Progenitor cell of endocrine pancreas (in vitro differentiated cells): ENCODE results near the gene SLC35A4. TPM values are rescaled to one million over a fixed set of nuclear protein-coding genes. Genes with fewer than 3 reads are reported as not detected.

Source experiments
- DNase-seq: peaks from one replicate; pipeline ENCODE4 v3.0.0; 2021; ENCODE audit warnings: low spot score; ENCODE audit not compliant: unreplicated experiment
- H3K27ac Mint-ChIP-seq: 2 replicates; pipeline ENCODE4 v1.8.0; 2021; ENCODE audit warnings: mild to moderate bottlenecking, moderate library complexity, mixed read lengths
- H3K27me3 Mint-ChIP-seq: 2 replicates; pipeline ENCODE4 v1.8.0; 2021; ENCODE audit warnings: mixed read lengths
- H3K36me3 Mint-ChIP-seq: 2 replicates; pipeline ENCODE4 v1.8.0; 2022; ENCODE audit warnings: mixed read lengths; ENCODE audit not compliant: insufficient read depth
- H3K4me1 Mint-ChIP-seq: 2 replicates; pipeline ENCODE4 v1.8.0; 2021; ENCODE audit warnings: low read depth, mixed read lengths
- H3K4me3 Mint-ChIP-seq: 2 replicates; pipeline ENCODE4 v1.8.0; 2021; ENCODE audit warnings: low read depth, mild to moderate bottlenecking, moderate library complexity, mixed read lengths
- H3K9me3 Mint-ChIP-seq: 2 replicates; pipeline ENCODE4 v1.8.0; 2021; ENCODE audit warnings: low read depth, mixed read lengths
- CTCF ChIP-seq: fragments of 200-600 bp; sonication (generic); IDR thresholded peaks from one replicate; pipeline ENCODE4 v1.5.0; 2021; ENCODE audit warnings: antibody characterized with exemption, mild to moderate bottlenecking; ENCODE audit not compliant: unreplicated experiment
- total RNA-seq: library from RNA; stranded (reverse); gene quantifications from 2 replicates; pipeline ENCODE4 v1.2.1, GENCODE V29; 2021

Gene SLC35A4
- total RNA-seq, 1 donor from 2014 or later: 69.2 TPM

GRCh38 chr5:140549237-140550144, 15.1 kb upstream of the SLC35A4 start:
- H3K4me1 Mint-ChIP-seq: peaks cover 17% of the 10 kb centered on the region
- no peak for TF ChIP-seq CTCF
- peak overlapping the region; percentile 49 for H3K27ac Mint-ChIP-seq
- H3K9me3 Mint-ChIP-seq: no peaks in the 10 kb centered on the region
- H3K36me3 Mint-ChIP-seq: peaks cover 15% of the 10 kb centered on the region
- peak overlapping the region; percentile 11 for H3K4me3 Mint-ChIP-seq
- DNase-seq: no peak
- H3K27me3 Mint-ChIP-seq: no peaks in the 10 kb centered on the region

GRCh38 chr5:140550147-140551079, 14.2 kb upstream of the SLC35A4 start:
- Mint-ChIP-seq H3K27me3 (no peaks in the 10 kb centered on the region), H3K4me3 (no peak overlapping the region), H3K4me1 (peaks cover 18% of the 10 kb centered on the region), H3K36me3 (peaks cover 11% of the 10 kb centered on the region), H3K27ac (peak overlapping the region; percentile 10), H3K9me3 (no peaks in the 10 kb centered on the region)
- DNase-seq: no peak
- TF ChIP-seq CTCF: no peak

- DNase-seq: no peak
- Mint-ChIP-seq H3K4me1 (peaks cover 22% of the 10 kb centered on the region), H3K36me3 (peaks cover 11% of the 10 kb centered on the region), H3K9me3 (no peaks in the 10 kb centered on the region), H3K27me3 (no peaks in the 10 kb centered on the region), H3K4me3 (no peak overlapping the region), H3K27ac (no peak overlapping the region)
- no peak for TF ChIP-seq CTCF
These were observed 12.8 kb upstream of the SLC35A4 start for GRCh38 chr5:140551872-140552271.

- no peak for DNase-seq
- peaks cover 11% of the 10 kb centered on the region for H3K36me3 Mint-ChIP-seq
- peaks cover 21% of the 10 kb centered on the region for H3K4me1 Mint-ChIP-seq
- no peaks in the 10 kb centered on the region for H3K27me3 Mint-ChIP-seq
- no peak overlapping the region for H3K27ac Mint-ChIP-seq
- no peaks in the 10 kb centered on the region for H3K9me3 Mint-ChIP-seq
- no peak overlapping the region for H3K4me3 Mint-ChIP-seq
- no peak for TF ChIP-seq CTCF
These were observed 11.0 kb upstream of the SLC35A4 start for GRCh38 chr5:140553657-140554056.

- no peak for TF ChIP-seq CTCF
- Mint-ChIP-seq H3K27ac (peak overlapping the region; percentile 17), H3K9me3 (no peaks in the 10 kb centered on the region)
These were observed 10.2 kb upstream of the SLC35A4 start for GRCh38 chr5:140554454-140554853.

More at GRCh38 chr5:140554454-140554853, 10.2 kb upstream of the SLC35A4 start:
- Mint-ChIP-seq H3K27me3 (no peaks in the 10 kb centered on the region), H3K4me3 (no peak overlapping the region), H3K36me3 (peaks cover 13% of the 10 kb centered on the region), H3K4me1 (peaks cover 21% of the 10 kb centered on the region)
- DNase-seq: no peak
